DND-41 (cell line): ENCODE results near the gene CPA4.

ENCODE experiments used
- CTCF ChIP-seq: IDR thresholded peaks from 2 replicates; pipeline ENCODE4 v1.5.1; 2012; ENCODE audit warnings: borderline replicate concordance, low read length, moderate library complexity, mild to moderate bottlenecking; ENCODE audit not compliant: poor library complexity, severe bottlenecking; ENCODE audit errors: extremely low read depth
- EZH2 ChIP-seq: IDR thresholded peaks from 3 replicates; pipeline ENCODE4 v1.6.1; 2012; ENCODE audit warnings: borderline replicate concordance, low read depth, mild to moderate bottlenecking, moderate library complexity, low read length, inconsistent platforms; ENCODE audit not compliant: severe bottlenecking

DNA sequence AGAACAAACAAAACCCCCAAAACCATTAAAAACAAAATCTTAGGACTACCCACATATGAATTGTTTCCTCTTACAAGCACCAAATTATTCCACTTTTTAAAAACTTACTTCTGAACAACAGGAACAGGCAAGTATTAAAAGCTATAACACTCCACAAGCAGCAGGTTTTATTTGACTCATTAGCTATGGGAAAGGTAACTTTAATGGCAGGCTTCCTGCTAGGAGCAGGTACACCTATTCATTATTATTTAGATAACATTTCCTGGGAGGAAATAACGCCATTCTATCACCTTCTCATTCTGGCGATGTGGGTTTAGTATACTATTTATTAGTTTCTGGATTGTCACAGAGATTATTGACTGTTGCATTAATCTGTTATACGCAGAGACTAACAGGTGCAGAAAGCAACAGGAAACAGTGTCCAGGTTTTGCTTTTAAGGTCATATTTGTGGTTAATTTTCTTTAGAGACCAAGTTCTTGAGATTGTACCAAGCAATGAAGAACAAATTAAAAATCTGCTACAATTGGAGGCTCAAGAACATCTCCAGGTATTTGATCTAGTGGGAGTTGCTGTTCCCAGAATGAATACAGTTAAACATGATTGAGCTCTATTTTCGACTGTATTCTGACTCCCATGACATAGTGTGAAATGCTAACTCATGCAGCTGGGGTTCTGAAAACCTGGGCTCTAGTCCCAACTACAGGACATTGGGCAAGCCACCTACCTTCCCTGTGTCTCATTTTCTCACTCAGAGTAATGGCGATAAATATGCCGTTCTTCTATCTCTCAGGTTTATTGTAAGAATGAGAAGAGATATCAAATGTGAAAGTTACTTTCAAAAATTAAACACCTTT is 24.3 kb upstream of the CPA4 start:
- TF ChIP-seq CTCF (no peak), EZH2 (no peak)
